Regular cardiac myocyte (primary cell): ENCODE data around the gene CRK. TPM values are rescaled to one million over a fixed set of nuclear protein-coding genes. Genes with fewer than 3 reads are reported as not detected.

Source experiments
- total RNA-seq: library from RNA; depleted of rRNA; stranded (reverse); fragments of >200 nt; gene quantifications from 2 replicates; pipeline ENCODE4 v1.2.3, GENCODE V29; 2014

The CRK gene
- total RNA-seq = 116 and 137 TPM in 2 replicates

DNA sequence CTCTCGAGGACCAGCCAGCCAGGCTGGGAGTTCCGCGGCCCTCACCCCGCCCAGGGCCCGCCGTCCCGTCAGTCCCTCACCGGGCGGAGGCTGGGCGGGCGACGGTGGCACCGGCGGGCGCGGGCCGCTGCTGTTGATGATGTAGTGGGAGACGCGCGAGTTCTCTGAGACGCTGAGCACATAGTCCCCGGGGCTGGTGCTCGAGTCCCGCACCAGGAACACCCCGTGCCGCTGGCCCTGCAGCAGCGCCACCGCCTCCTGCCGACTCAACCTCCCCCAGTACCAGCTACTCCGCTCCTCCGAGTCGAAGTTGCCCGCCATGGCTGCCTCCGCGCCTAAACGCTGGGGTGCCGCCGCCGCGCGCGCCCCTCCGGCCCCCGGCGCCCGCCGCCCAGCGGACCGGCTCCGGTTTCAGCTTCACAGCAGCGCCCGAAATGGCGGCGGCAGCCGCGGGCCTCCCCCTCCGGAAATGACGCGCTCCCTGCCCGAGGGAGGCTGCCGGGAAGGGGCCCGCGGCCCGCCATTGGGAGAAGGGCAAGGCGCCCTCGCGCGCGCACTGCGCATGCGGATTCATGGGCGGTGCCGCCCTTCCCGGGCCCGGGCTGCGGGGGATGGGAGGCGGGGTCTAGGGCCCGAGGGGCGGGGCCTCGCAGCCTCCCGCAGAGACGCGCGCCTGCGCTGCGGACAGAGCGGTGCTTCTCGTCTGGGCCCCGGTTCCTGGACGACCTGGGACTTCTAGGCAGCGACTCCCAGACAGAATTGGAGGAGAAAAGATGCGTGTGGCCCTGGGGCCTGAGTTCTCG is at the start of gene CRK:
Gene CRK (minus strand): TSS at position 436 of the 803 bp plus-strand sequence. CDS start 115 bp downstream, at position 321.

DNA sequence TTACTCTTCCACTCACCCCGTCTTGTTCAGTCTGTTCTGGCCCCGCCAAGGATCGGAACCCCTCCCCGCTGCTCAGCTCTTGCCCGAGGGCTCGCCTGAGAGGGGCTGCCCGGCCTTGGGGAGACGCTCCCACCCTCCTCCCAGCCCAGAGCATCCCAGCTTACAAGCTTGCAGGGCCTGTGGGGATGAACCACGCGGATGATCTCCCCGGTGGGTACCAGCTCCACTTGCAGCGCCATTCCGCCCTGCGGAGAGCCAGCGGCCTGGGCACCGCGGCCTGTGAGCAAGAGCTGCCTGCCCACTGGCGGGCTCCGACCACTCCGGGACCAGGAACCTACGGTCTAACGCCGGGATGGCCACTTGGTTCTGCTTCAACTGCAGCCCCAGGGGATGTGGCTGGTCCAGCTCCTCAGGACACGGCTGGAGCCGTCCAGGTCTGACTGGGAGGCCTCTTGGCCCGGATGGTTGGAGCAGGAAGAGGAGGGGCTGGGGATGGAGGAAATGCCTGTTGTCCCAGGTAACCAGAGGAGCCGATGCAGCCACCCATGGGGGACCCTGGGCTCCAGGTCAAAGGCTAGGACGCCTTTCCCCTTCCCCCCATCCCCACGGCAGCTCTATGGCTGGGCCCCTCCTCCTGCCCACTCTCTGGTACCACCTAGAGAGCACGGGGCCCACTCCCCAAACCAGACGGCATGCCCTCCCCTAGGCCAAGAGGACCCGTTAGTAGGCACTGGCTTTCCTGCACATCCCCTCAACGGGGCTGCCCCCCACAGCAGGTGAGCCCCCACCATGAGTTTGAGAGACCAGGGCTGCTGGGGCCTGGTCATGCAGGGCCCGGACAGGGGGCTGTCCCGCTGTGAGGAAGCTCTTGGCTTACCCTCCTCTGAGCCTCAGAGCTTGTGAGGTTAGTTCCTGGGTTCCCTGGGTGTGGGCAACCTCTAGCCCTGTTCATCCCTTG is 36.5 kb upstream of the CRK start, which contains the start of gene MYO1C:
Gene MYO1C (minus strand): TSS at position 438 of the 958 bp plus-strand sequence. CDS start 199 bp downstream, at position 239.

DNA sequence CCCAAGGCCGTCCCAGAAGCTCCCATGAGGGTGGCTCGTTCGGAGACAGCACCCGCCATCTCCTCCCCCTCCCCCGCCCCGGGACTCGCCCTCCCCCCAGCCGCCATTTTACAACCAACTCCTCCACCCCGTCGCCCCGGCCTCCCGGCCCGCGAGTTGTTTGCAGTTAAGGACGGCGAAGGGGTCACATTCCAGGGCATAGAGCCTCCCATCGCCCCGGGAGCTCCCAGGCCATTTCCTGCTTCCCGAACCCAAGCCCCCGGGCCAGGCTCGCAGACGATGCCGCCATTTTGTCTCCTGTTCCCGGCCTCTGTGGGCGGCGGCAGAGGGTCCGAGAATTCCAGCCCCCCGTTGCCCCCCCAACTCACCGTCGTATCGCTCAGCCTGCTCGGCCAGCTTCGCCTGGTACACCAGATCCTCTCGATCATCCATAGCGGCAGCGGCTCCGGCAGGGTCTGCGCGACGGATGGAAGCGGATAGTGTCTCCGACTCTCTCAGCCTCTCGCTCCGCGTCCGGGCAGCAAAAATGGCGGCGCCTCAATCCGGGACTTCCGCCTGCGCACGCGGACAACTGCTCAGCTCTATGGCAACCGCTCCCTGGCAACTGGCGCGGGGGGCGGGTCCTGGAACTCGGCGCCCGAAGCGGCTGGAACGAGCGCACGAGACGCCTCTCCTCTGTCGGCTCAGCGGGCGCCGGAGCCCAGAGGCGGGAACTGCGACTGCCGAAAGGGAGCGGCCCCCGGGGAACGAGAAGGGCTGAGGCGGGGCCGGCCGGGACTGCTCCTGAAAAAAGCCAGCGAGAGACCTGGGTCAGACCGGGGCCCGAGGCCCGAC is 56.1 kb downstream of the CRK start, which contains the start of gene YWHAE:
Gene YWHAE (minus strand): TSS at position 544 of the 834 bp plus-strand sequence. CDS start 112 bp downstream, at position 432.

Other genes starting within 250 kb of the CRK start
- gene BHLHA9, start 185.8 kb downstream of the CRK start, total RNA-seq = 0.28 TPM in 1 of 2 replicates, not detected in the other
- not detected in 2 replicates for gene TRARG1, start 176.6 kb downstream of the CRK start, total RNA-seq
- 374 and 1,144 TPM in 2 replicates for gene YWHAE, start 56.0 kb downstream of the CRK start, total RNA-seq
- gene MYO1C, start 36.5 kb upstream of the CRK start, total RNA-seq = 145 and 184 TPM in 2 replicates
- 37.4 and 39.7 TPM in 2 replicates for gene INPP5K, start 60.4 kb upstream of the CRK start, total RNA-seq
- gene PITPNA, start 106.6 kb upstream of the CRK start, total RNA-seq = 8.2 and 16.9 TPM in 2 replicates
- gene SLC43A2, start 172.6 kb upstream of the CRK start, total RNA-seq = 5.9 and 7.9 TPM in 2 replicates
- 0.96 and 3.1 TPM in 2 replicates for gene SCARF1, start 189.5 kb upstream of the CRK start, total RNA-seq
- 5.6 and 6.2 TPM in 2 replicates for gene RILP, start 193.6 kb upstream of the CRK start, total RNA-seq
- gene PRPF8, start 228.6 kb upstream of the CRK start, total RNA-seq = 51.9 and 112 TPM in 2 replicates